GM13977 (cell line): ENCODE data around the gene FKBP8.

Source experiments
- DNase-seq: peaks from one replicate; pipeline ENCODE4 v3.0.0; 2012; ENCODE audit warnings: low spot score
- CTCF ChIP-seq: IDR thresholded peaks from 2 replicates; pipeline ENCODE4 v1.5.1; 2012; ENCODE audit warnings: mild to moderate bottlenecking, control low read depth; ENCODE audit not compliant: insufficient read depth; ENCODE audit errors: extremely low read depth, missing control alignments
- in situ Hi-C: fragments of 300-500 bp; cut with MboI; formaldehyde crosslinking; loops from one replicate; pipeline ENCODE4 v1.12.0; 2022; ENCODE audit warnings: low sequenced_read_pairs, low pct_unique_long_range_greater_than_20kb, mixed read lengths, inconsistent platforms; ENCODE audit not compliant: unreplicated experiment

FKBP8 gene

DNA sequence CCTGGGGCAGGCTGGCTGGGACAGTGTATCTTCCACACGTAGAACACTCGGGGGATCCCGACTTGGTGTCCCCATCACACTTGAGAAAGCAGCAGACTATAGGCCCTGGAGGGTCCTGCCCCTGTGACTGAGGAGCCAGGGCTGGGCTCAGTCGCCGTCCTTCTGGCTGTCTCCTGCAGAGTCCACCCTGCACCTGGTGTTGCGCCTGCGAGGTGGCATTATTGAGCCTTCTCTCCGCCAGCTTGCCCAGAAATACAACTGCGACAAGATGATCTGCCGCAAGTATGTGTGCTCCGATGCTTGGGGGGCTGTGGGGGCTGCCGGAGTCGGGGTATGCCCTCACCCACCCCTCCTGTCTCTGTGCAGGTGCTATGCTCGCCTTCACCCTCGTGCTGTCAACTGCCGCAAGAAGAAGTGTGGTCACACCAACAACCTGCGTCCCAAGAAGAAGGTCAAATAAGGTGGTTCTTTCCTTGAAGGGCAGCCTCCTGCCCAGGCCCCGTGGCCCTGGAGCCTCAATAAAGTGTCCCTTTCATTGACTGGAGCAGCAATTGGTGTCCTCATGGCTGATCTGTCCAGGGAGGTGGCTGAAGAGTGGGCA, 31.4 kb upstream of the FKBP8 start:
- DNase-seq, result no peak
- TF ChIP-seq CTCF, result no peak
- in situ Hi-C loops, result no loop called here

- peak; percentile 94 for DNase-seq
- TF ChIP-seq CTCF, result no peak
- in situ Hi-C loops, result no loop called here
Observed at GRCh38 chr19:18571564-18572344, 28.4 kb upstream of the FKBP8 start, which contains the start of gene UBA52. Gene UBA52 (plus strand): TSS chr19:18571857. CDS start chr19:18573301, 1,444 bp downstream.

GRCh38 chr19:18568367-18568766, 25.0 kb upstream of the FKBP8 start:
- in situ Hi-C loops, result no loop called here
- TF ChIP-seq CTCF, result no peak
- no peak for DNase-seq

GRCh38 chr19:18566953-18567352, 23.6 kb upstream of the FKBP8 start:
- DNase-seq, result no peak
- in situ Hi-C loops, result no loop called here
- TF ChIP-seq CTCF, result no peak

DNA sequence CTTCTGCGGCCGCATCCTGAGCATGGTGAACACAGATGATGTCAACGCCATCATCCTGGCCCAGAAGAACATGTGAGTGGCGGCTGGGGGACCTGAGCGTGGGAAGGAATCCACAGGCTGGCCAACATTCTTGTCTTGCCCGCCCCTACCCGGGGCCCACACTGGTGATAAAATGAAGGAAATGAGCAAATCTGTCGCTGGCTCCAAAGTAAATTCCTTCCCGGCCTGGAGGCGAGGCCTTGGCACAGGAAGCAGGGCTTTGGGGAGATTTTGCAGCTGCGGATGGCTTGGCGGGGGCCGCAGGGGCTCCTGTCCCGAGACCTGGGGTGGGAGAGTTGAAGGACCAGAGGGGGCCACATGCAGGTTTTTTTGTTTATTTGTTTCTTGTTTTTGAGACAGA, 18.7 kb upstream of the FKBP8 start:
- no peak for TF ChIP-seq CTCF
- no peak for DNase-seq
- in situ Hi-C loops, result no loop called here

DNA sequence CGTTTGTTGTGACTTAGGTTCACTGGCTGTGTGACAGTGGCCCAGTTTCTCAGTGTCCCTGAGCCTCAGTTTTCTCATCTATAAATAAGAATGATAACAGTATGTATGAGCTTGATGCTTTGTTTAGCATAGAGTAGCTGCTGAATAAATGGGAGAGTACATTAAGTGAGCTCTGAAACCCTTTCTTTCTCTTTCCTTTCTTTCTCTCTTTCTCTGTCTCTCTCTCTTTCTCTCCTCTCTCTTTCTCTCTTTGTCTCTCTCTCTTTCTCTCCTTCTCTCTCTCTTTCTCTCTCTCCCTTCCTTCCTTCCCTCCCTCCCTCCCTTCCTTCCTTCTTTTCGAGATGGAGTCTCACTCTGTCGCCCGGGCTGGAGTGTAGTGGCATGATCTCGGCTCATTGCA, 16.3 kb upstream of the FKBP8 start:
- no peak for TF ChIP-seq CTCF
- no peak for DNase-seq
- in situ Hi-C loops, result no loop called here
